Neural progenitor cell (in vitro differentiated cells): ENCODE measurements around the gene TIFAB. TPM values are rescaled to one million over a fixed set of nuclear protein-coding genes. Genes with fewer than 3 reads are reported as not detected.
"Not testable (repeated sequence)": the region's sequence is repeated elsewhere in the genome, so short reads cannot be mapped to it uniquely, and the experiment has no call there.

Source experiments
- DNase-seq: peaks from one replicate; pipeline ENCODE4 v3.0.0-alpha.2; 2016; ENCODE audit warnings: low spot score
- H2AFZ ChIP-seq: fragments of 200-600 bp; sonication (generic); replicated peaks from 2 replicates; pipeline ENCODE4 v1.6.1; 2016; ENCODE audit warnings: antibody characterized with exemption
- H3F3A ChIP-seq: fragments of 200-600 bp; sonication (generic); 2 replicates; pipeline ENCODE4 v1.6.1; 2016; ENCODE audit warnings: antibody characterized with exemption, low read depth
- H3K27ac ChIP-seq: fragments of 200-600 bp; sonication (generic); 2 replicates; pipeline ENCODE4 v1.5.1; 2016; ENCODE audit warnings: mild to moderate bottlenecking
- H3K27me3 ChIP-seq: fragments of 200-600 bp; sonication (generic); 2 replicates; pipeline ENCODE4 v1.6.1; 2016; ENCODE audit warnings: mild to moderate bottlenecking, moderate library complexity
- H3K36me3 ChIP-seq: fragments of 200-600 bp; sonication (generic); 2 replicates; pipeline ENCODE4 v1.5.1; 2016
- H3K4me1 ChIP-seq: fragments of 200-600 bp; sonication (generic); 2 replicates; pipeline ENCODE4 v1.6.1; 2016; ENCODE audit warnings: mixed run types
- H3K4me2 ChIP-seq: fragments of 200-600 bp; sonication (generic); 2 replicates; pipeline ENCODE4 v1.6.1; 2016
- H3K4me3 ChIP-seq: fragments of 200-600 bp; sonication (generic); 2 replicates; pipeline ENCODE4 v1.5.1; 2016
- H3K79me2 ChIP-seq: fragments of 200-600 bp; sonication (generic); 2 replicates; pipeline ENCODE4 v1.6.1; 2016; ENCODE audit warnings: low read depth
- H3K9ac ChIP-seq: fragments of 200-600 bp; sonication (generic); 2 replicates; pipeline ENCODE4 v1.6.1; 2016
- H3K9me3 ChIP-seq: fragments of 200-600 bp; sonication (generic); 2 replicates; pipeline ENCODE4 v1.5.1; 2016; ENCODE audit warnings: low read depth
- H4K20me1 ChIP-seq: fragments of 200-600 bp; sonication (generic); 2 replicates; pipeline ENCODE4 v1.6.1; 2016; ENCODE audit warnings: low read depth
- H3K27ac Mint-ChIP-seq: 3 replicates; pipeline ENCODE4 v1.8.0; 2021; ENCODE audit warnings: mixed read lengths
- H3K27me3 Mint-ChIP-seq: 2 replicates; pipeline ENCODE4 v1.8.0; 2022; ENCODE audit warnings: low read depth, mild to moderate bottlenecking, inconsistent platforms, moderate library complexity, mixed read lengths; ENCODE audit not compliant: insufficient read depth
- H3K36me3 Mint-ChIP-seq: 3 replicates; pipeline ENCODE4 v1.8.0; 2021; ENCODE audit warnings: mixed read lengths
- H3K4me1 Mint-ChIP-seq: 3 replicates; pipeline ENCODE4 v1.8.0; 2021; ENCODE audit warnings: mixed read lengths
- H3K4me3 Mint-ChIP-seq: 3 replicates; pipeline ENCODE4 v1.8.0; 2021; ENCODE audit warnings: mild to moderate bottlenecking, moderate library complexity, mixed read lengths
- H3K9me3 Mint-ChIP-seq: 3 replicates; pipeline ENCODE4 v1.8.0; 2020; ENCODE audit warnings: mixed read lengths
- EZH2 ChIP-seq: fragments of 200-600 bp; sonication (generic); IDR thresholded peaks from 2 replicates; pipeline ENCODE4 v1.6.1; 2017; ENCODE audit warnings: antibody characterized with exemption, mild to moderate bottlenecking, moderate library complexity
- EZH2phosphoT487 ChIP-seq: fragments of 200-600 bp; sonication (generic); IDR thresholded peaks from 2 replicates; pipeline ENCODE4 v1.6.1; 2017; ENCODE audit warnings: antibody characterized with exemption
- total RNA-seq: library from RNA; depleted of rRNA; stranded (reverse); fragments of >200 nt; gene quantifications from 2 replicates; pipeline ENCODE4 v1.2.3, GENCODE V29; 2015; ENCODE audit warnings: low replicate concordance
- TF ChIP-seq, protein P1 (sequence below): fragments of 200-600 bp; sonication (generic); IDR thresholded peaks from 2 replicates; pipeline ENCODE4 v1.5.1; 2017; ENCODE audit warnings: antibody characterized with exemption, mild to moderate bottlenecking

The TIFAB gene
- not detected in 2 replicates for total RNA-seq

DNA sequence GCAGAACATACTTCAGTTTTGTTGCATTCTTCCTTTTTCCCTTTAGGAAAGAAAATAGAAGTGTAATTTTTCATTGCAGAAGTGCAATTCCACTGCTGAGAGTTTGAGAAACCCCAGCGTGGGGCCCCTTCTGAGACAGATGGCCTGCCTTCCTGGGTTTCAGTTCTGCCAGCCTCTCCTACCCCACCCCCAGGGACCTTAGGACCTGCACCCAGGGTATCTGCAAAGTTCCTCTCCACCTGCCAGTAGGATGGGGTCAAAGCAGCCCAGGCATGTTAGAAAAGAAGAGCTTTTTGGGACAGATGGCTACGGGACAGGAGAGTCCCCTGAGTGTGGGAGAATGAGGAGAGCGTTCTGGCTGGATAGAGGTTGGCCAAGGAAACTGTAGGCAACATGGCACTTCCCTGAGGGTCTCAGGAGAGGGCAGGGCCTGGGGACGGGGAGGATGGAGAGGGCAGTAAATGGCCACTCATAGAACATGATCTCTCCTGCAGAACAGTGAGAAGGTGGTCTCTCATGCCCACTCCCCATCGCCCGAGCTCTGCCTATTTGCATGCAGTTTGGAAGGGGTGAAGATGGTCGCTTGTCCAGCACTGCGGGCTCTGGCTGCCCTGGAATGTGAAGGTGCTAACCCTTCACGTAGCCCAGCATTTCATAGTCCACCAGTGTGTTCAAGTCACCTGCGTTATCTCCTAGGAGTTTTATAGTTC is at the start of gene TIFAB:
Gene TIFAB, minus strand, starts transcription at position 31 of the 710 bp plus-strand sequence. CDS start 2,412 bp downstream, outside the sequence.
- Mint-ChIP-seq H3K27me3 (peaks cover 12% of the 10 kb centered on the region), H3K36me3 (no peaks in the 10 kb centered on the region), H3K27ac (no peak within 1 kb of the TSS)

DNA sequence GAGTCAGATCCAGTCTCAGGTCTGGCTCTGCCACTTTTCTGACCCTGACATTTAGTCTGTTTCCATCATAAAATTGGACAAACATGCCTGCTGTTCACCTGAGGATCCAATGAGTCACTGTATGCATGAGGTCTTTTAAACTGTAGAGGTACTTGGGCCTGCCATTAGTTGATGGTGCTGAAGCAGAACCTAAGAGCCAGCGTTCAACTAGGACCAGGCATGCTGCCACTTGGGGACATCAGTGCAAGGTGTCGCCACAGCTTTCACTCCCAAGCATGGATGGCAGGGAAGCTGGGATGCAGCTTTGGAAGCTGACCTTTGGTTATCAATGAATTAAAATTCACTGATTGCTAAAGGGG is 46.5 kb upstream of the TIFAB start:
- no peak overlapping the region for H2AFZ ChIP-seq
- no peak overlapping the region for H3K9ac ChIP-seq
- TF ChIP-seq EZH2phosphoT487 = no peak
- no peak for TF ChIP-seq EZH2
- TF ChIP-seq, protein P1, sequence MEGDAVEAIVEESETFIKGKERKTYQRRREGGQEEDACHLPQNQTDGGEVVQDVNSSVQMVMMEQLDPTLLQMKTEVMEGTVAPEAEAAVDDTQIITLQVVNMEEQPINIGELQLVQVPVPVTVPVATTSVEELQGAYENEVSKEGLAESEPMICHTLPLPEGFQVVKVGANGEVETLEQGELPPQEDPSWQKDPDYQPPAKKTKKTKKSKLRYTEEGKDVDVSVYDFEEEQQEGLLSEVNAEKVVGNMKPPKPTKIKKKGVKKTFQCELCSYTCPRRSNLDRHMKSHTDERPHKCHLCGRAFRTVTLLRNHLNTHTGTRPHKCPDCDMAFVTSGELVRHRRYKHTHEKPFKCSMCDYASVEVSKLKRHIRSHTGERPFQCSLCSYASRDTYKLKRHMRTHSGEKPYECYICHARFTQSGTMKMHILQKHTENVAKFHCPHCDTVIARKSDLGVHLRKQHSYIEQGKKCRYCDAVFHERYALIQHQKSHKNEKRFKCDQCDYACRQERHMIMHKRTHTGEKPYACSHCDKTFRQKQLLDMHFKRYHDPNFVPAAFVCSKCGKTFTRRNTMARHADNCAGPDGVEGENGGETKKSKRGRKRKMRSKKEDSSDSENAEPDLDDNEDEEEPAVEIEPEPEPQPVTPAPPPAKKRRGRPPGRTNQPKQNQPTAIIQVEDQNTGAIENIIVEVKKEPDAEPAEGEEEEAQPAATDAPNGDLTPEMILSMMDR = no peak
- no peak overlapping the region for H3K4me3 Mint-ChIP-seq
- H3K9me3 Mint-ChIP-seq = peaks cover 6% of the 10 kb centered on the region
- H3K27ac ChIP-seq = no peak overlapping the region
- peaks cover 50% of the 10 kb centered on the region for H3K27me3 Mint-ChIP-seq
- peak overlapping the region; percentile 31 for H3K4me2 ChIP-seq
- peaks cover 21% of the 10 kb centered on the region for H3F3A ChIP-seq
- peaks cover 20% of the 10 kb centered on the region for H3K4me1 Mint-ChIP-seq
- peaks cover 2% of the 10 kb centered on the region for H3K36me3 Mint-ChIP-seq
- no peak overlapping the region for H3K27ac Mint-ChIP-seq
- H3K79me2 ChIP-seq = no peaks in the 10 kb centered on the region
- no peaks in the 10 kb centered on the region for H3K9me3 ChIP-seq
- H3K36me3 ChIP-seq = no peaks in the 10 kb centered on the region
- H3K4me3 ChIP-seq = no peak overlapping the region
- no peak for DNase-seq
- H4K20me1 ChIP-seq = peaks cover 38% of the 10 kb centered on the region
- H3K27me3 ChIP-seq = peaks cover 100% of the 10 kb centered on the region
- H3K4me1 ChIP-seq = peaks cover 26% of the 10 kb centered on the region

More for the DNA sequence above, at the start of gene TIFAB:
- Histone ChIP-seq H3K9me3 (no peaks in the 10 kb centered on the region), H2AFZ (no peak within 1 kb of the TSS), H3K4me2 (no peak within 1 kb of the TSS), H4K20me1 (no peaks in the 10 kb centered on the region), H3K4me3 (no peak within 1 kb of the TSS), H3K79me2 (no peaks in the 10 kb centered on the region), H3K27me3 (peaks cover 59% of the 10 kb centered on the region), H3K27ac (no peak within 1 kb of the TSS), H3K9ac (no peak within 1 kb of the TSS), H3K4me1 (no peaks in the 10 kb centered on the region), H3F3A (no peaks in the 10 kb centered on the region), H3K36me3 (no peaks in the 10 kb centered on the region)
- H3K4me1 Mint-ChIP-seq = peaks cover 11% of the 10 kb centered on the region
- no peak for DNase-seq
- H3K9me3 Mint-ChIP-seq = no peaks in the 10 kb centered on the region
- TF ChIP-seq, protein P1 = no peak
- TF ChIP-seq EZH2phosphoT487 (no peak), EZH2 (no peak)
- H3K4me3 Mint-ChIP-seq = no peak within 1 kb of the TSS

- no peak overlapping the region for H3K27ac Mint-ChIP-seq
- peaks cover 6% of the 10 kb centered on the region for H3K9me3 Mint-ChIP-seq
- Histone ChIP-seq H3K9ac (no peak overlapping the region), H3K36me3 (no peaks in the 10 kb centered on the region), H3K27ac (no peak overlapping the region), H3F3A (peaks cover 21% of the 10 kb centered on the region), H3K4me3 (no peak overlapping the region), H4K20me1 (peaks cover 40% of the 10 kb centered on the region), H3K79me2 (no peaks in the 10 kb centered on the region), H3K4me1 (peaks cover 27% of the 10 kb centered on the region), H3K27me3 (peaks cover 100% of the 10 kb centered on the region), H3K4me2 (no peak overlapping the region), H2AFZ (no peak overlapping the region), H3K9me3 (no peaks in the 10 kb centered on the region)
- TF ChIP-seq EZH2 (no peak), EZH2phosphoT487 (no peak)
- TF ChIP-seq, protein P1 = no peak
- H3K4me1 Mint-ChIP-seq = peaks cover 20% of the 10 kb centered on the region
- peak overlapping the region; percentile 2 for H3K4me3 Mint-ChIP-seq
- peaks cover 46% of the 10 kb centered on the region for H3K27me3 Mint-ChIP-seq
- no peak for DNase-seq
- H3K36me3 Mint-ChIP-seq = peaks cover 2% of the 10 kb centered on the region
Observed at GRCh38 chr5:135497971-135498636, 46.0 kb upstream of the TIFAB start.

GRCh38 chr5:135495531-135495930 is 43.4 kb upstream of the TIFAB start:
- not testable (repeated sequence) for H3K27ac ChIP-seq, H3K4me2 ChIP-seq, DNase-seq, H3K4me3 ChIP-seq, H3K9ac ChIP-seq, H3K36me3 Mint-ChIP-seq, H3K27ac Mint-ChIP-seq, H3K4me3 Mint-ChIP-seq, H2AFZ ChIP-seq, H3K36me3 ChIP-seq, H3K79me2 ChIP-seq, H3K9me3 ChIP-seq, H3K9me3 Mint-ChIP-seq
- peaks cover 100% of the 10 kb centered on the region for H3K27me3 ChIP-seq
- peaks cover 44% of the 10 kb centered on the region for H3K4me1 ChIP-seq
- peaks cover 34% of the 10 kb centered on the region for H3F3A ChIP-seq
- Mint-ChIP-seq H3K4me1 (peaks cover 31% of the 10 kb centered on the region), H3K27me3 (peaks cover 57% of the 10 kb centered on the region)
- peaks cover 65% of the 10 kb centered on the region for H4K20me1 ChIP-seq
